ENCODE results near the gene ZSCAN12.
"Not testable (repeated sequence)": the region's sequence is repeated elsewhere in the genome, so short reads cannot be mapped to it uniquely, and the experiment has no call there.

The ZSCAN12 gene

DNA sequence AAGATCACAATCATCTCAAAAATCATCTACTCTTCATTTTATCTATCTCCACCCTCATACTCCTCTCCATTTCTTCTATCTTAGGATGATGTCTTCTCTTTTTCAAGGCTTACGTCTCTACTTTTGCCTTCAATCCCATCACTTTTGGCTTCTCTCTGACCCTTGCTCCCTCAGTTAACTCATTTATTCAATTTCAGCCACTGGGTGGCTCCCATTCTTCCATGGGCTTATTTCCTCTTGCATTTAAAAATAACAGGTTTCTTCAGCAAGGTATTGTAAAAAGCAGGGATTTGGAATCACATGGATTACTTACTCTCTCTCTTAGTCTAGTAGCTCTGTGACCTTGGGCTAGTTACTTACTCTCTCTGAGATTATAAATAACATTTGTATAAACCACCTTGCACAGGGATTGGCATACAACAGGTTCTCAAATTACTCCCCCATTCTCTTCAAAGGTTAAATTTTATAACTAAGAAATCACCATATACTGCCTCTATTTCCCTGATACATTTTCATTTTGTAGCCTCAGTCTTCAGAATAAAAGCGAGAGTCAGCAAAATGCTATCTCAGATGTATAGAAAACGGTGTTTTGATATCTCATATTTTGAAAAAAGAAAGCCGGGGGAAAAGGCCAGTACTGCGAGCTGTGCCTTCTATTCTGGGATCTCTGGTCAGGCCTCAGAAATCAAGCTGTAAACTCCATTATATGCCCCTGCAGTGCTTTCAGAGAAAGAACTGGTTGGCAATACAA lies 5.5 kb downstream of the ZSCAN12 start:
- DNase-seq, result no peak

GRCh38 chr6:28390688-28391087 lies 8.9 kb downstream of the ZSCAN12 start:
- DNase-seq, result no peak

GRCh38 chr6:28384143-28384533 lies 15.4 kb downstream of the ZSCAN12 start:
- no peak for DNase-seq

- DNase-seq, result peak; percentile 50
These were observed 16.1 kb downstream of the ZSCAN12 start for GRCh38 chr6:28383235-28384142.

- DNase-seq, result no peak
These were observed 19.2 kb downstream of the ZSCAN12 start for GRCh38 chr6:28380381-28380780.

- no peak for DNase-seq
These were observed 20.9 kb downstream of the ZSCAN12 start for GRCh38 chr6:28378644-28379043.

- DNase-seq, result no peak
These were observed 21.7 kb downstream of the ZSCAN12 start for GRCh38 chr6:28377879-28378278.

DNA sequence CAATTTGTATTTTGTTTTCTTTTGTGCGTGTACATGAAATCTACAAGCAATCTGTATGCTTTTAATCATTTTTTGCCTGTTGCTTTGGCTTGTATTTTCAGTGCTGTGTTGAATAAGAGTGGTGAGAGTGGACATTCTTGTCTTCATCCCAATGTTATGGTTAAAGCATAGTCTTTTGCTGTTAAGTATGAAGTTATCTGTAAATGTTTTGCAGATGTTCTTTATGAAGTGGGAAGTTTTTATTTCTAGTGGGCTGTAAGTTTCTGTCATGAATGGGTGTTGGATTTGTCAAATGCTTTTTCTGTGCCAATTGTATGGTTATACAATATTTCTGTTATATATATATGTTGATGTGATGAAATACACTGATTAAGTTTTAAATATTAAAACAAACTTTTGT lies 25.6 kb downstream of the ZSCAN12 start:
- DNase-seq, result no peak

DNA sequence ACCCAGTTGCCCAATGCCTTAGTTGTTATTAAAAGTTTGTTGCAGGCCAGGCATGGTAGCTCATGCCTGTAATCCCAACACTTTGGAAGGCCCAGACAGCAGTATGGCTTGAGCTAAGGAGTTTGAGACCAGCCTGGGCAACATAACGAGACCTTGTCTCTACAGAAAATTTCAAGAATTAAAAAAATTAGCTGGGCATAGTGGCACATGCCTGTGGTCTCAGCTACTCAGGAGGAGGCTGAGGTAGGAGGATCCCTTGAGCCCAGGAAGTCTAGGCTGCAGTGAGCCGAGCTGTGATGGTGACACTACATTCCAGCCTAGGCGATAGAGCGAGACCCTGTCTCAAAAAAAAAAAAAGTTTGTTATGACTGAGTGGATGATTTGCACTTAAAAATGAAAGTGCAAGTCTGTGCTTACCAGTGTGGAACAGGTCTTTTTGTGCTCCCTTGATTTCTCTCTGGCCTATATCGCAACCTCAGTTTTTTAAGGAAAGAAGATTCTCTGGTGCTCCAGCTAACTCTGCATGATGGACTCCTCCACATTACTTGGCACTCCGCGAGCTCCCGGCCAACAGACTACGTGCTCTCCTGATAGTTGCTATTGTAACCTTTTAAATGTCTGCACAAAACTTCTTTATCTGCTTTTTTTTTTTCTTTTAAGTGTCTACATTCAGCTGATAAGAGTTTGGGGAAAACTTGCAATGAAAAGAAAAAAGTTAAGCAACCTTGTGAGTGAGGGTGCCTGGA lies 27.7 kb downstream of the ZSCAN12 start:
- DNase-seq, result no peak

GRCh38 chr6:28371280-28371679 lies 28.3 kb downstream of the ZSCAN12 start:
- DNase-seq, result no peak

GRCh38 chr6:28370440-28370839 lies 29.1 kb downstream of the ZSCAN12 start:
- no peak for DNase-seq

DNA sequence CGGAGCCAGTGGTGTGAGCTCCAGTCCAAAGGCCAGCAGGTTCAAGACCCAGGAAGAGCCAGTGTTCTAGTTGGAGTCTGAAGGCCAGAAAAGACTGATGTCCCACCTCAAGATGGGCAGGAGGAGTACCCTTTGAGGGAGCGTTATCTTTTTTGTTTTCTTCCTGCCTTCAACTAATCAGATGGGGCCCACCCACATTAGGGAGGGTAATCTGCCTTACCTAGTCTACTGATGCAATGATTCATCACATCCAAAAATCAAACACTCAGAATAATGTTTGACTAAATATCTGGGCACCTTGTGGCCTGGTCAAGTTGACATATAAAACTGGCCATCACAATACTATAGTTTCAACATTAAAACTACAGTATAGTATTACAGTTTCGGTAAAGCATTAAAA lies 30.1 kb downstream of the ZSCAN12 start:
- no peak for DNase-seq

- no peak for DNase-seq
These were observed 31.0 kb downstream of the ZSCAN12 start for GRCh38 chr6:28368522-28368921.

DNA sequence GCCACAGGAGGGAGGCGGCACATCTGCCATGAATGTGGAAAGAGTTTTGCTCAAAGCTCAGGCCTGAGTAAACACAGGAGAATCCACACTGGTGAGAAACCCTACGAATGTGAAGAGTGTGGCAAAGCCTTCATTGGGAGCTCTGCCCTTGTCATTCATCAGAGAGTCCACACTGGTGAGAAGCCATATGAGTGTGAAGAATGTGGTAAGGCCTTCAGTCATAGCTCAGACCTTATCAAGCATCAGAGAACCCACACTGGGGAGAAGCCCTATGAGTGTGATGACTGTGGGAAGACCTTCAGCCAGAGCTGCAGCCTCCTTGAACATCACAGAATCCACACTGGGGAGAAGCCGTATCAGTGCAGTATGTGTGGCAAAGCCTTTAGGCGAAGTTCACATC lies 34.0 kb downstream of the ZSCAN12 start:
- DNase-seq, result not testable (repeated sequence)

- DNase-seq, result no peak
These were observed 38.6 kb downstream of the ZSCAN12 start for GRCh38 chr6:28360961-28361360.

DNA sequence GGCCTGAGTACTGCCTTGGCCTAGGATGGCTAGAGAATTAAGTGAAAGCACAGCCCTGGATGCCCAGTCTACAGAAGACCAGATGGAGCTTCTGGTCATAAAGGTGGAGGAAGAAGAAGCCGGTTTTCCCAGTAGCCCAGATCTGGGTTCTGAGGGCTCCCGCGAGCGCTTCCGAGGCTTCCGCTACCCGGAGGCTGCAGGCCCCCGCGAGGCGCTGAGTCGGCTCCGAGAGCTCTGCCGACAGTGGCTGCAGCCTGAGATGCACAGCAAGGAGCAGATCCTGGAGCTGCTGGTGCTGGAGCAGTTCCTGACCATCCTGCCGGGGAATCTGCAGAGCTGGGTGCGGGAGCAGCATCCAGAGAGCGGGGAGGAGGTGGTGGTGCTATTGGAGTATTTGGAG lies 40.0 kb downstream of the ZSCAN12 start:
- not testable (repeated sequence) for DNase-seq

DNA sequence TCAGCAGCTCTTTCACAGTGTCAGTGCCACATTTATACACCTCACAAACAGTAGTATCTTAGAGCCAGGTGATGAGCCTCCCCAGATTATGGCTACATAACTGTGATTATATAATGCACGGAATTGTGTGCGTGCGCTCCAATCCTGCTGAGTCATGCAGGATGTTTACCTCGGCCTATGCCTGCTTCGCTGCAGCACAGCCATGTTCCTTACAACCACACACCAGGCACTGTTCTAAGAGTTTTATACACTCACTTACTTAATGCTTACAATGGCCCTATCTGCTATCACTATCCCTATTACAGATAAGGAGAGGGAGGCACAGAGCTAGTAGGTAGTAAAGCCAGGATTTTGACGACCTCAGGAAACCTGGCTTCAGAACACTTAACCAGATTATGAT lies 42.5 kb downstream of the ZSCAN12 start:
- no peak for DNase-seq

DNA sequence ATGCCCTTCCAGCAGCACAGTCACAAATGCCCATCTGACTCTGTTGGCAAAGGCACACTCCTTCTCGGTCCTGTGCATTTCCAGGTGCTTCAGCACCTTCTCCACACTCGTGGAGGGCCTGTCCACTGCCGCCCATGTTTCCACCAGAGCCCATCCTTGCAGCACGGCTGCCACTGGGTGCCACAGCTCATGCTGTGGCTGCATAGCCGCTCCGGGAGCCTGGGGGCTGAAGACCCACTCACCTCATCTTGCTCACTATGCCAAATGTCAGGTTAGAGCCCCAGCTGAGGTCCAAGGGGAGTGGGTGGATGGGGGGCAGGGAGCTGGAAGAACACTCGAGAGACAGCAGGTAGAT lies 42.9 kb downstream of the ZSCAN12 start:
- DNase-seq, result no peak

DNA sequence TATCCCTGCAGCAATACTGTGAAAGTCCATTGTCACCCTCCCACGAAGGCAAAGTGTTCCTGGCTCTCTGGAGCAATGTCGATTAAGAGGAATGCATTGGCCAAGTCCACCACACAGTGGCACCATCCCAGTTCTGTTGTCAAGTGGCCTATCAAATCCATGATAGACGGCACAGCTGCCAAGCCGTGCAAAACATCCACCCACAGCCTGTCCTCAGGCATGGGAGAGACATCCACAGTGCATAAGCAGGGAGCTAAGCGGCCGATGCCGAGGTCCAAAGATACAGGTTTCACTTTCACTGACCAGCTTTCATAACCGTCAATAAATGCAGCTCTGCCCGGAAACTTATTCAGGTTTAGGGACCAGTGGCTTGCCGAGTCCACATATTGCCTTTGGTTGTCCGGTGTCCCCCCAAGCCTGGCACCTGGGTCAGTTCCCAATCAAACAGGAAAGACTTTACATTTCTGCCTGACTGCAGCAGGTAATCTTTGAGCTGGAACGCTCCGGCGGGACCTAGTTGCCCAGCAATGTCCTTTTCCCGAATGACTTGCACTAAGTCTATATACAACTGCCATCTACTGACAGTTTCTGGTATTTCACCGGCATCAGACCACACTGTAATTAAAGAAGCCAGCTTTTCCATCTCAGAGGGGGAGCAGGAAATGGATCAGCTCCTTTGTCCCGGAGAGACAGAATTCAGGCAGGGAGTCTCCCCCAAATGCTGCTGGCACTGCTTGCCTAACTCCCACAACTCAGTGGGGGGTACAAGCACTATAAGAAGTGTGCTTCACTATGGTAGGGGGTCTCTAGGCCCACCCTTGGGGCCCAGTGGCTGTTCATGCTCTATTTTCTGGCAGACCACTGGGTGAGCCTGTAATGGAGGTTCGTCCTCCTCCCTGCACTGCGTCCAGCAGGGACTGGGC lies 43.5 kb downstream of the ZSCAN12 start:
- DNase-seq, result peak; percentile 51

GRCh38 chr6:28354688-28355554 lies 44.6 kb downstream of the ZSCAN12 start:
- DNase-seq, result no peak

- DNase-seq, result no peak
These were observed 45.4 kb downstream of the ZSCAN12 start for GRCh38 chr6:28353981-28354676.

All from stimulated activated CD4-positive, alpha-beta T cell treated with anti-CD3 and anti-CD28 coated beads, Interleukin-4, amount 100 ng/mL, for 1 hour (primary cell).